ENCODE data around the gene DNAJA3. TPM values are rescaled to one million over a fixed set of nuclear protein-coding genes. Genes with fewer than 3 reads are reported as not detected.
A peak's percentile ranks its signal among the peaks of the same experiment; 100 is the strongest.

DNAJA3 gene
- total RNA-seq = 40.6 and 70.1 TPM in 2 replicates

GRCh38 chr16:4425378-4426020 lies at the start of gene DNAJA3:
Gene DNAJA3, plus strand, starts transcription at chr16:4425868. Its CDS starts 14 bp downstream, at chr16:4425882.
- TF ChIP-seq CTCF (conservative IDR thresholded peaks at IDR 0.05; ENCODE audit: low read depth, low read length) = no peak
- H3K4me3 ChIP-seq (ENCODE audit: low read depth, low read length) = peak within 1 kb of the TSS; percentile 98
- DNase-seq (ENCODE audit: low read depth) = peak; percentile 83

GRCh38 chr16:4376126-4376892 lies 49.4 kb upstream of the DNAJA3 start:
- H3K4me3 ChIP-seq (ENCODE audit: low read depth, low read length) = no peak overlapping the region
- no peak for DNase-seq (ENCODE audit: low read depth)
- no peak for TF ChIP-seq CTCF (conservative IDR thresholded peaks at IDR 0.05; ENCODE audit: low read depth, low read length)

- DNase-seq (ENCODE audit: low read depth) = no peak
- no peak for TF ChIP-seq CTCF (conservative IDR thresholded peaks at IDR 0.05; ENCODE audit: low read depth, low read length)
- H3K4me3 ChIP-seq (ENCODE audit: low read depth, low read length) = no peak overlapping the region
Observed at GRCh38 chr16:4376893-4377572, 48.6 kb upstream of the DNAJA3 start.

GRCh38 chr16:4377573-4378154 lies 48.0 kb upstream of the DNAJA3 start:
- peak; percentile 30 for TF ChIP-seq CTCF (conservative IDR thresholded peaks at IDR 0.05; ENCODE audit: low read depth, low read length)
- no peak for DNase-seq (ENCODE audit: low read depth)
- no peak overlapping the region for H3K4me3 ChIP-seq (ENCODE audit: low read depth, low read length)

GRCh38 chr16:4378161-4378666 lies 47.5 kb upstream of the DNAJA3 start:
- no peak for DNase-seq (ENCODE audit: low read depth)
- H3K4me3 ChIP-seq (ENCODE audit: low read depth, low read length) = no peak overlapping the region
- no peak for TF ChIP-seq CTCF (conservative IDR thresholded peaks at IDR 0.05; ENCODE audit: low read depth, low read length)

- no peak for TF ChIP-seq CTCF (conservative IDR thresholded peaks at IDR 0.05; ENCODE audit: low read depth, low read length)
- H3K4me3 ChIP-seq (ENCODE audit: low read depth, low read length) = no peak overlapping the region
- DNase-seq (ENCODE audit: low read depth) = no peak
Observed at GRCh38 chr16:4378999-4379690, 46.5 kb upstream of the DNAJA3 start.

All from epithelial cell of proximal tubule (primary cell).